Measurements from ENCODE around the gene APBA1.

- TF ChIP-seq CTCF (IDR thresholded peaks at IDR 0.05) (no peak), EZH2 (IDR thresholded peaks at IDR 0.05; ENCODE audit: borderline replicate concordance, insufficient read depth, low read depth, low read length, poor library complexity, severe bottlenecking) (no peak)
These were observed 217.8 kb downstream of the APBA1 start for GRCh38 chr9:69454321-69454720.

All from B cell (primary cell).